Peyer's patch (tissue), 4 donors: ENCODE data around the gene ZNF350.
"Not testable (repeated sequence)": the region's sequence is repeated elsewhere in the genome, so short reads cannot be mapped to it uniquely, and the experiment has no call there.

ENCODE experiments used
- POLR2A ChIP-seq, 2 donors: fragments of 450-650 bp; IDR thresholded peaks; one replicate each; pipeline ENCODE4 v1.5.1; 2017; ENCODE audit warnings: antibody characterized with exemption in 2 of 2, mild to moderate bottlenecking in 2 of 2, moderate library complexity in 2 of 2
- TF ChIP-seq, protein P1 (sequence below), 6 experiments: fragments of 450-650 bp in 4 of 6; fragments of 200-600 bp in 2 of 6; sonication (generic) in 1 of 6; IDR thresholded peaks; one replicate each; pipeline ENCODE4 v1.5.1; 2017 to 2019; ENCODE audit warnings: antibody characterized with exemption in 6 of 6, mild to moderate bottlenecking in 3 of 6, moderate library complexity in 1 of 6

DNA sequence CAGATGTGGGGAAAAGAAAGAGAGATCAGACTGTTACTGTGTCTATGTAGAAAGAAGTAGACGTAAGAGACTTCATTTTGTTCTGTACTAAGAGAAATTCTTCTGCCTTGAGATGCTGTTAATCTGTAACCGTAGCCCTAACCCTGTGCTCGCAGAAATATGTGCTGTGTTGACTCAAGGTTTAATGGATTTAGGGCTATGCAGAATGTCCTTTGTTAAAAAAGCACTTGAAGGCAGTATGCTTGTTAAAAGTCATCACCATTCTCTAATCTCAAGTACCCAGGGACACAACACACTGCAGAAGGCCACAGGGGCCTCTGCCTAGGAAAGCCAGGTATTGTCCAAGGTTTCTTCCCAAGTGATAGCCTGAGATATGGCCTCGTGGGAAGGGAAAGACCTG, 37.8 kb upstream of the ZNF350 start:
- TF ChIP-seq, protein P1, sequence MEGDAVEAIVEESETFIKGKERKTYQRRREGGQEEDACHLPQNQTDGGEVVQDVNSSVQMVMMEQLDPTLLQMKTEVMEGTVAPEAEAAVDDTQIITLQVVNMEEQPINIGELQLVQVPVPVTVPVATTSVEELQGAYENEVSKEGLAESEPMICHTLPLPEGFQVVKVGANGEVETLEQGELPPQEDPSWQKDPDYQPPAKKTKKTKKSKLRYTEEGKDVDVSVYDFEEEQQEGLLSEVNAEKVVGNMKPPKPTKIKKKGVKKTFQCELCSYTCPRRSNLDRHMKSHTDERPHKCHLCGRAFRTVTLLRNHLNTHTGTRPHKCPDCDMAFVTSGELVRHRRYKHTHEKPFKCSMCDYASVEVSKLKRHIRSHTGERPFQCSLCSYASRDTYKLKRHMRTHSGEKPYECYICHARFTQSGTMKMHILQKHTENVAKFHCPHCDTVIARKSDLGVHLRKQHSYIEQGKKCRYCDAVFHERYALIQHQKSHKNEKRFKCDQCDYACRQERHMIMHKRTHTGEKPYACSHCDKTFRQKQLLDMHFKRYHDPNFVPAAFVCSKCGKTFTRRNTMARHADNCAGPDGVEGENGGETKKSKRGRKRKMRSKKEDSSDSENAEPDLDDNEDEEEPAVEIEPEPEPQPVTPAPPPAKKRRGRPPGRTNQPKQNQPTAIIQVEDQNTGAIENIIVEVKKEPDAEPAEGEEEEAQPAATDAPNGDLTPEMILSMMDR (IDR thresholded peaks at IDR 0.05): not testable (repeated sequence)
- TF ChIP-seq POLR2A (IDR thresholded peaks at IDR 0.05): not testable (repeated sequence)
